OCI-LY1 (cell line): ENCODE measurements around the gene STRA6.

Experiments used
- H2AFZ ChIP-seq: fragments of 200-600 bp; sonication (generic), shearing (Covaris generic); 2 replicates; pipeline ENCODE4 v1.6.0; 2014; ENCODE audit warnings: antibody characterized with exemption, mild to moderate bottlenecking, low read length
- H3F3A ChIP-seq: fragments of 200-600 bp; sonication (generic), shearing (Covaris generic); 2 replicates; pipeline ENCODE4 v1.6.0; 2014; ENCODE audit warnings: mild to moderate bottlenecking, antibody characterized with exemption, low read length, moderate library complexity; ENCODE audit not compliant: insufficient read depth
- H3K27ac ChIP-seq: fragments of 200-600 bp; sonication (generic); 2 replicates; pipeline ENCODE4 v1.5.1; 2014; ENCODE audit warnings: low read length, mixed run types, mild to moderate bottlenecking, low read depth; ENCODE audit not compliant: poor library complexity, severe bottlenecking
- H3K27me3 ChIP-seq: fragments of 200-600 bp; sonication (generic); 2 replicates; pipeline ENCODE4 v1.6.0; 2014; ENCODE audit warnings: antibody characterized with exemption, mild to moderate bottlenecking, low read length, moderate library complexity; ENCODE audit not compliant: insufficient read depth
- H3K36me3 ChIP-seq: fragments of 200-600 bp; sonication (generic); 2 replicates; pipeline ENCODE4 v1.6.1; 2014; ENCODE audit warnings: mild to moderate bottlenecking, antibody characterized with exemption, low read length, moderate library complexity, mixed read lengths; ENCODE audit not compliant: insufficient read depth
- H3K4me1 ChIP-seq: fragments of 200-600 bp; sonication (generic); 2 replicates; pipeline ENCODE4 v1.5.1; 2014; ENCODE audit warnings: mild to moderate bottlenecking, low read length, moderate library complexity; ENCODE audit not compliant: insufficient read depth, severe bottlenecking
- H3K4me2 ChIP-seq: fragments of 200-600 bp; sonication (generic), shearing (Covaris generic); 2 replicates; pipeline ENCODE4 v1.6.1; 2014; ENCODE audit warnings: low read length
- H3K4me3 ChIP-seq: fragments of 200-600 bp; sonication (generic); 2 replicates; pipeline ENCODE4 v1.5.1; 2014; ENCODE audit warnings: low read length, low read depth, mild to moderate bottlenecking, mixed read lengths; ENCODE audit not compliant: poor library complexity, severe bottlenecking
- H3K79me2 ChIP-seq: fragments of 200-600 bp; shearing (Covaris generic); 2 replicates; pipeline ENCODE4 v1.6.1; 2016; ENCODE audit warnings: mixed run types, low read length, mixed read lengths; ENCODE audit not compliant: insufficient read depth
- H3K9ac ChIP-seq: fragments of 200-600 bp; sonication (generic), shearing (Covaris generic); 2 replicates; pipeline ENCODE4 v1.6.1; 2014; ENCODE audit warnings: mild to moderate bottlenecking, low read length, mixed read lengths
- H3K9me2 ChIP-seq: fragments of 200-600 bp; sonication (generic), shearing (Covaris generic); 2 replicates; pipeline ENCODE4 v1.6.1; 2014; ENCODE audit warnings: low read depth, mild to moderate bottlenecking, low read length, mixed read lengths
- H3K9me3 ChIP-seq: fragments of 200-600 bp; shearing (Covaris generic); 2 replicates; pipeline ENCODE4 v1.6.1; 2014; ENCODE audit warnings: low read length, mixed read lengths
- H4K20me1 ChIP-seq: fragments of 200-600 bp; sonication (generic), shearing (Covaris generic); 2 replicates; pipeline ENCODE4 v1.6.0; 2016; ENCODE audit warnings: mild to moderate bottlenecking, low read length; ENCODE audit not compliant: insufficient read depth
- CTCF ChIP-seq: fragments of 200-600 bp; sonication (generic), shearing (Covaris generic); IDR thresholded peaks from 2 replicates; pipeline ENCODE4 v1.5.1; 2017; ENCODE audit warnings: mild to moderate bottlenecking, antibody characterized with exemption, low read length, moderate library complexity, mixed read lengths
- EZH2 ChIP-seq: fragments of 200-600 bp; sonication (generic), shearing (Covaris generic); IDR thresholded peaks from 2 replicates; pipeline ENCODE4 v1.8.0; 2017; ENCODE audit warnings: borderline replicate concordance, mixed run types, mild to moderate bottlenecking, antibody characterized with exemption, low read length, moderate library complexity, mixed read lengths

STRA6 gene

GRCh38 chr15:74222240-74223119 is 19.9 kb upstream of the STRA6 start:
- H3K4me3 ChIP-seq = no peak overlapping the region
- no peaks in the 10 kb centered on the region for H3K36me3 ChIP-seq
- H3K4me1 ChIP-seq = no peaks in the 10 kb centered on the region
- no peaks in the 10 kb centered on the region for H3K9me2 ChIP-seq
- no peaks in the 10 kb centered on the region for H3K79me2 ChIP-seq
- no peaks in the 10 kb centered on the region for H4K20me1 ChIP-seq
- H3K9me3 ChIP-seq = no peaks in the 10 kb centered on the region
- no peak overlapping the region for H2AFZ ChIP-seq
- H3F3A ChIP-seq = no peaks in the 10 kb centered on the region
- TF ChIP-seq CTCF = no peak
- no peak for TF ChIP-seq EZH2
- H3K27me3 ChIP-seq = peaks cover 6% of the 10 kb centered on the region; the same call in 1 of the 2 replicates
- no peak overlapping the region for H3K27ac ChIP-seq
- no peak overlapping the region for H3K4me2 ChIP-seq
- no peak overlapping the region for H3K9ac ChIP-seq

- no peak overlapping the region for H3K9ac ChIP-seq
- no peak overlapping the region for H3K4me2 ChIP-seq
These were observed 19.0 kb upstream of the STRA6 start for GRCh38 chr15:74221399-74222239.

More at GRCh38 chr15:74221399-74222239, 19.0 kb upstream of the STRA6 start:
- peaks cover 6% of the 10 kb centered on the region; the same call in 1 of the 2 replicates for H3K27me3 ChIP-seq
- TF ChIP-seq EZH2 = no peak
- TF ChIP-seq CTCF = no peak
- H3K9me2 ChIP-seq = no peaks in the 10 kb centered on the region
- H3K79me2 ChIP-seq = no peaks in the 10 kb centered on the region
- no peak overlapping the region for H3K27ac ChIP-seq
- H4K20me1 ChIP-seq = no peaks in the 10 kb centered on the region
- H3F3A ChIP-seq = no peaks in the 10 kb centered on the region
- H2AFZ ChIP-seq = no peak overlapping the region
- no peaks in the 10 kb centered on the region for H3K4me1 ChIP-seq
- H3K9me3 ChIP-seq = no peaks in the 10 kb centered on the region
- no peak overlapping the region for H3K4me3 ChIP-seq
- no peaks in the 10 kb centered on the region for H3K36me3 ChIP-seq
